CD14-positive monocyte (primary cell): ENCODE results near the gene RBFOX1. TPM values are rescaled to one million over a fixed set of nuclear protein-coding genes. Genes with fewer than 3 reads are reported as not detected.

Source experiments
- DNase-seq, 3 donors: peaks; one replicate each; pipeline ENCODE4 v3.0.0-alpha.2; 2011 to 2022
- H2AFZ ChIP-seq: 2 replicates; pipeline ENCODE4 v1.6.0; 2012; ENCODE audit warnings: mild to moderate bottlenecking, low read depth, low read length, inconsistent platforms; ENCODE audit not compliant: insufficient read depth, poor library complexity, severe bottlenecking
- H3K27ac ChIP-seq, 2 donors: 1 replicate in 1 of 2; 2 replicates in 1 of 2; pipeline ENCODE4 v1.5.1; 2012 to 2013; ENCODE audit warnings: low read length in 2 of 2, control low read depth in 1 of 2, inconsistent platforms in 1 of 2, low read depth in 1 of 2, mild to moderate bottlenecking in 1 of 2
- H3K27me3 ChIP-seq, 2 donors: one replicate each; pipeline versions ENCODE4 v1.6.0 to v1.6.1; 2011 to 2013; ENCODE audit warnings: low read length in 2 of 2; ENCODE audit not compliant: control insufficient read depth in 2 of 2, insufficient read depth in 2 of 2
- H3K36me3 ChIP-seq, 2 donors: replicated peaks in 1 of 2; 1 replicate in 1 of 2; 2 replicates in 1 of 2; pipeline versions ENCODE4 v1.5.1 to v1.6.1; 2012 to 2013; ENCODE audit warnings: low read length in 2 of 2, control low read depth in 1 of 2, inconsistent platforms in 1 of 2, mild to moderate bottlenecking in 1 of 2; ENCODE audit not compliant: insufficient read depth in 2 of 2, control insufficient read depth in 1 of 2
- H3K4me1 ChIP-seq, 2 donors: 1 replicate in 1 of 2; 2 replicates in 1 of 2; pipeline versions ENCODE4 v1.5.1 to v1.6.1; 2012 to 2013; ENCODE audit warnings: low read length in 2 of 2, control low read depth in 1 of 2, inconsistent platforms in 1 of 2, mild to moderate bottlenecking in 1 of 2, moderate library complexity in 1 of 2; ENCODE audit not compliant: insufficient read depth in 2 of 2, control insufficient read depth in 1 of 2
- H3K4me2 ChIP-seq: replicated peaks from 2 replicates; pipeline ENCODE3; 2012; ENCODE audit warnings: low read length, moderate library complexity, mild to moderate bottlenecking; ENCODE audit not compliant: poor library complexity, severe bottlenecking; ENCODE audit errors: extremely low read depth
- H3K4me3 ChIP-seq, 3 experiments: fragments of 200-600 bp in 1 of 3; sonication (generic) in 1 of 3; replicated peaks in 1 of 3; 1 replicate in 2 of 3; 2 replicates in 1 of 3; pipeline ENCODE4 v1.5.1; 2011 to 2013; ENCODE audit warnings: low read length in 3 of 3, mild to moderate bottlenecking in 3 of 3, control low read depth in 2 of 3, low read depth in 2 of 3, inconsistent platforms in 1 of 3, moderate library complexity in 1 of 3
- H3K79me2 ChIP-seq: 2 replicates; pipeline ENCODE4 v1.6.0; 2012; ENCODE audit warnings: mild to moderate bottlenecking, control low read depth, inconsistent platforms, low read length, moderate library complexity; ENCODE audit not compliant: insufficient read depth
- H3K9ac ChIP-seq: 2 replicates; pipeline ENCODE4 v1.6.0; 2017; ENCODE audit warnings: low read length, mild to moderate bottlenecking; ENCODE audit not compliant: insufficient read depth, poor library complexity, severe bottlenecking
- H3K9me3 ChIP-seq, 2 donors: replicated peaks in 1 of 2; 1 replicate in 1 of 2; 2 replicates in 1 of 2; pipeline versions ENCODE4 v1.5.1 to v1.6.1; 2012 to 2013; ENCODE audit warnings: low read length in 2 of 2, control low read depth in 1 of 2; ENCODE audit not compliant: control insufficient read depth in 1 of 2, insufficient read depth in 1 of 2
- H4K20me1 ChIP-seq: 2 replicates; pipeline ENCODE4 v1.6.0; 2012; ENCODE audit warnings: mild to moderate bottlenecking, low read length, control low read depth, moderate library complexity; ENCODE audit not compliant: insufficient read depth
- H3K27ac Mint-ChIP-seq, 7 donors: one replicate each; pipeline ENCODE4 v1.8.0; 2020; ENCODE audit warnings: mild to moderate bottlenecking in 7 of 7, mixed read lengths in 7 of 7, moderate library complexity in 6 of 7, inconsistent platforms in 2 of 7
- H3K27me3 Mint-ChIP-seq, 3 donors: one replicate each; pipeline ENCODE4 v1.8.0; 2021 to 2022; ENCODE audit warnings: low read depth in 3 of 3, mild to moderate bottlenecking in 3 of 3, mixed read lengths in 3 of 3, moderate library complexity in 3 of 3, inconsistent platforms in 1 of 3
- H3K36me3 Mint-ChIP-seq, 2 donors: one replicate each; pipeline ENCODE4 v1.8.0; 2020; ENCODE audit warnings: mixed read lengths in 2 of 2, inconsistent platforms in 1 of 2, mild to moderate bottlenecking in 1 of 2
- H3K4me1 Mint-ChIP-seq: one replicate; pipeline ENCODE4 v1.8.0; 2020; ENCODE audit warnings: mild to moderate bottlenecking, mixed read lengths
- H3K4me3 Mint-ChIP-seq, 2 donors: one replicate each; pipeline ENCODE4 v1.8.0; 2020; ENCODE audit warnings: mild to moderate bottlenecking in 2 of 2, mixed read lengths in 2 of 2, moderate library complexity in 1 of 2
- H3K9me3 Mint-ChIP-seq, 7 donors: one replicate each; pipeline ENCODE4 v1.8.0; 2020 to 2022; ENCODE audit warnings: mixed read lengths in 7 of 7, mild to moderate bottlenecking in 6 of 7, moderate library complexity in 6 of 7, inconsistent platforms in 2 of 7
- CTCF ChIP-seq: fragments of 200-600 bp; IDR thresholded peaks from one replicate; pipeline ENCODE4 v1.8.0; 2022; ENCODE audit warnings: antibody characterized with exemption, mild to moderate bottlenecking
- WGBS: methylation state at CpG from one replicate; pipeline ENCODE4 v1.1.5; 2013; ENCODE audit warnings: missing lambda C conversion rate; ENCODE audit not compliant: insufficient coverage; 5-methylcytosine and 5-hydroxymethylcytosine counted together
- intact Hi-C, 2 donors: fragments of 100-400 bp; cut with micrococcal nuclease; formaldehyde crosslinking; loops; one replicate each; pipeline versions ENCODE4 v1.15.0 to v1.15.1; 2023
- polyA plus RNA-seq, 3 donors: library from polyadenylated mRNA; depleted of rRNA in 1 of 3; unstranded in 2 of 3; stranded (reverse) in 1 of 3; fragments of 300-500 nt in 2 of 3; fragments of >200 nt in 1 of 3; fragmentation: Illumina TruSeq in 2 of 3; gene quantifications; 1 replicate in 2 of 3; 2 replicates in 1 of 3; pipeline ENCODE4 v1.2.3, GENCODE V29; 2012 to 2021

RBFOX1 gene
- polyA plus RNA-seq, 3 donors: not detected

GRCh38 chr16:7423434-7424044, 90.9 kb downstream of the RBFOX1 start:
- no peak overlapping the region for H2AFZ ChIP-seq
- H3K9ac ChIP-seq: no peak overlapping the region
- H3K79me2 ChIP-seq: no peaks in the 10 kb centered on the region
- no peaks in the 10 kb centered on the region for H3K36me3 ChIP-seq
- H3K27ac ChIP-seq: no peak overlapping the region
- H3K36me3 Mint-ChIP-seq: no peaks in the 10 kb centered on the region
- WGBS: 67% methylated on average over 1 of the region's 4 CpGs
- no peaks in the 10 kb centered on the region for H4K20me1 ChIP-seq
- intact Hi-C loops: no loop called here
- peaks cover 0 to 3% (median 0%) of the 10 kb centered on the region in 3 donors for H3K27me3 Mint-ChIP-seq
- peaks cover 0 to 5% of the 10 kb centered on the region in 2 donors for H3K9me3 ChIP-seq
- no peaks in the 10 kb centered on the region for H3K4me1 ChIP-seq
- H3K9me3 Mint-ChIP-seq: peaks cover 0 to 8% (median 0%) of the 10 kb centered on the region in 7 donors
- no peaks in the 10 kb centered on the region for H3K4me1 Mint-ChIP-seq
- no peak for TF ChIP-seq CTCF
- no peak overlapping the region for H3K4me3 Mint-ChIP-seq
- no peak overlapping the region for H3K4me2 ChIP-seq
- H3K27ac Mint-ChIP-seq: no peak overlapping the region
- no peak for DNase-seq
- H3K27me3 ChIP-seq: no peaks in the 10 kb centered on the region
- H3K4me3 ChIP-seq: no peak overlapping the region

GRCh38 chr16:7426161-7426560, 93.5 kb downstream of the RBFOX1 start:
- Histone ChIP-seq H3K4me3 (no peak overlapping the region), H3K9ac (no peak overlapping the region), H3K27me3 (no peaks in the 10 kb centered on the region), H3K4me1 (no peaks in the 10 kb centered on the region), H3K9me3 (peaks cover 0 to 5% of the 10 kb centered on the region in 2 donors), H3K79me2 (no peaks in the 10 kb centered on the region), H3K36me3 (no peaks in the 10 kb centered on the region), H2AFZ (no peak overlapping the region), H3K27ac (no peak overlapping the region), H3K4me2 (no peak overlapping the region), H4K20me1 (no peaks in the 10 kb centered on the region)
- intact Hi-C loops: no loop called here
- Mint-ChIP-seq H3K27me3 (peaks cover 0 to 4% (median 0%) of the 10 kb centered on the region in 3 donors), H3K4me1 (no peaks in the 10 kb centered on the region), H3K9me3 (peaks cover 0 to 8% (median 0%) of the 10 kb centered on the region in 7 donors), H3K36me3 (no peaks in the 10 kb centered on the region), H3K27ac (no peak overlapping the region), H3K4me3 (no peak overlapping the region)
- no peak for DNase-seq
- TF ChIP-seq CTCF: no peak
- WGBS: no CpG with 5 or more reads among the region's 5 CpGs
